Stomach (tissue), 9 donors: ENCODE results near the gene ITGB5. TPM values are rescaled to one million over a fixed set of nuclear protein-coding genes. Genes with fewer than 3 reads are reported as not detected.

ENCODE experiments used
- DNase-seq, 2 donors: peaks; one replicate each; pipeline versions ENCODE4 v3.0.0 to v3.0.0-alpha.2; 2013 to 2019
- H3K27ac ChIP-seq, 5 donors: fragments of 200-600 bp in 4 of 5; sonication (generic) in 4 of 5; one replicate each; pipeline ENCODE4 v1.5.1; 2013 to 2019; ENCODE audit warnings: mild to moderate bottlenecking in 1 of 5, moderate library complexity in 1 of 5
- H3K27me3 ChIP-seq, 3 donors: fragments of 200-600 bp; sonication (generic); one replicate each; pipeline ENCODE4 v1.5.1; 2017 to 2019; ENCODE audit warnings: mixed run types in 1 of 3
- H3K36me3 ChIP-seq, 4 donors: fragments of 200-600 bp; sonication (generic); 1 replicate in 3 of 4; 2 replicates in 1 of 4; pipeline ENCODE4 v1.5.1; 2016 to 2019
- H3K4me1 ChIP-seq, 4 donors: fragments of 200-600 bp; sonication (generic); one replicate each; pipeline ENCODE4 v1.5.1; 2016 to 2019
- H3K4me3 ChIP-seq, 4 donors: fragments of 200-600 bp; sonication (generic) in 3 of 4; one replicate each; pipeline ENCODE4 v1.5.1; 2016 to 2019; ENCODE audit warnings: mild to moderate bottlenecking in 1 of 4
- H3K9me3 ChIP-seq, 4 donors: fragments of 200-600 bp; sonication (generic); one replicate each; pipeline ENCODE4 v1.5.1; 2016 to 2019
- EP300 ChIP-seq: sonication (generic); formaldehyde crosslinking; IDR thresholded peaks from one replicate; pipeline ENCODE4 v1.6.1; 2017; ENCODE audit warnings: antibody characterized with exemption
- POLR2A ChIP-seq, 4 donors: fragments of 450-650 bp; IDR thresholded peaks; one replicate each; pipeline ENCODE4 v1.6.1; 2016; ENCODE audit warnings: antibody characterized with exemption in 4 of 4, control low read depth in 2 of 4, mild to moderate bottlenecking in 1 of 4, moderate library complexity in 1 of 4
- POLR2AphosphoS5 ChIP-seq, 3 donors: sonication (generic); formaldehyde crosslinking; IDR thresholded peaks; one replicate each; pipeline ENCODE4 v1.6.1; 2016; ENCODE audit warnings: antibody characterized with exemption in 3 of 3
- WGBS, 5 donors: extraction: QIAGEN DNeasy Blood & Tissue Kit in 3 of 5; methylation state at CpG; one replicate each; pipeline versions ENCODE4 v1.1.5 to v1.1.7; 2013 to 2018; 5-methylcytosine and 5-hydroxymethylcytosine counted together
- intact Hi-C: fragments of 100-400 bp; cut with DNase I; formaldehyde crosslinking; loops from one replicate; pipeline ENCODE4 v1.15.1; 2023; ENCODE audit warnings: low total_unique reads
- polyA plus RNA-seq, 3 donors: library from polyadenylated mRNA; stranded (reverse); fragments of 200-250 nt; gene quantifications; one replicate each; pipeline ENCODE4 v1.2.3, GENCODE V29; 2013
- total RNA-seq, 5 donors: library from RNA; depleted of rRNA; stranded (reverse); fragments of >200 nt; gene quantifications; one replicate each; pipeline versions ENCODE4 v1.1.0 to v1.2.3, GENCODE V29; 2014 to 2016
- TF ChIP-seq, protein P1 (sequence below), 7 experiments: fragments of 450-650 bp in 4 of 7; fragments of 200-600 bp in 3 of 7; sonication (generic) in 3 of 7; IDR thresholded peaks; one replicate each; pipeline ENCODE4 v1.5.1; 2016 to 2019; ENCODE audit warnings: antibody characterized with exemption in 7 of 7, control low read depth in 2 of 7, mild to moderate bottlenecking in 1 of 7
- donor health status: healthy with polysubstance abuse.
- donor health status: Bipolar disorder and iron deficiency.
- donor health status: healthy.

ITGB5 gene
- total and polyA plus RNA-seq, 8 donors: 8.2 to 205 (median 54.1) TPM

DNA sequence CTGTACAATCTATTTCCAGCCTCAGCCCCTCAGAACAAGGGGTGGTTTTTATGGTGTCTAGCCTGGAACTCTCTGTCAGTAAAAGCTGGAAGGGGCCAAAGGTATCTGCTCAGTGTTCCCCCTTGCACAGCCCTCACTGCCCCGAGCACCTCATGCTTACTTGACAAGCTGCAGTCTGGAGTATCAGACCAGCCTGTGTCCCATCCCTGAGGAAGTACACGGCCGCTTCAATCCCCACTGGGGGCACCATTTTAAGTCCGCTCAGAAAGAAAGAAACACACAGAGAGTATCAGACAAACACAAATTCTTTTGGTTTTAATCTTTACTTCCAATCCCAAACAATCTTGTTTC is 124.5 kb downstream of the ITGB5 start:
- 87 to 95% (median 92%) methylated on average over 4 of the region's 4 CpGs for WGBS, 5 donors
- H3K36me3 ChIP-seq: peaks cover 13 to 52% (median 49%) of the 10 kb centered on the region in 4 donors
- H3K9me3 ChIP-seq: no peaks in the 10 kb centered on the region
- peaks cover 6 to 21% (median 17%) of the 10 kb centered on the region in 4 donors for H3K4me1 ChIP-seq
- intact Hi-C loops: loop anchor here (2.0 kb wide), 1 partner anchor 134 kb away; no protein-coding TSS in a partner anchor
- DNase-seq: no peak
- no peak overlapping the region for H3K4me3 ChIP-seq
- H3K27ac ChIP-seq: peak overlapping the region in 1 of 5 donors; percentile 76
- TF ChIP-seq EP300 (no peak), POLR2AphosphoS5 (IDR thresholded peaks at IDR 0.05) (no peak), POLR2A (IDR thresholded peaks at IDR 0.05) (no peak)
- H3K27me3 ChIP-seq: no peaks in the 10 kb centered on the region

DNA sequence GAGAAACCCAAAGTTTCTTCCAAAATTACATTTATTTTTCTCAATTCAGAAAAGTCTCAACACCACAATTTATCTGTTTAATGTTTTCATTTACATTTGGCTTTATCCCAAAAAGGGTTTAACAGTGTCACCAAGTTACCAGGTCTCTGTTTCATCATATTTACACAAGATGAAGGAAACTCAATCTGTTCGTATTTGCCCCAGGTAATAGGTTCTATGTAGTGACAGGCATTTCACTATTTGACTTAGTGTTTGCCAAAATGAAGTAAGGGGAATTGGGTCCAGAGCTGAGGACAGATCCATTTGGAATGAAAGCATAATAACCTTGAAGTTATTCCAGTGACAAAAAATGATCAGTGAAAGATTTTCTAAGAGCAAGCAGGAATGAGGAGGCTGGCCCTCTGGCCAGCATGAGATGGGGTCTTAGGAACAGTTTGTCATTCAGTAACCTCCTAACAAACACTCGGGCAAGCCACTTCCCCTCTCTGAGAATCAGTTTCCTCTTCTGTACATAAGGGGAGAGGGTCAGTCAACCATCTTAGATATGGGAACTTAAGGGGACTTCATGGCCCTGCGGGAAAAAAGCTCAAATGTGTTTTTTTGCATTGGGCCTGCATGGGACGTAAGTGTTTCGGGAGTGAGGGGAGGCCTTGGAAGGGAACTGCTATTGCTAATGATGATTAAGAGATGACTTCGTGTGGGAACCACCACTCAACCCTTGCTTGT is 125.1 kb downstream of the ITGB5 start:
- no peaks in the 10 kb centered on the region for H3K9me3 ChIP-seq
- H3K27me3 ChIP-seq: no peaks in the 10 kb centered on the region
- 66 to 79% (median 70%) methylated on average over 6 of the region's 6 CpGs for WGBS, 5 donors
- H3K4me3 ChIP-seq: no peak overlapping the region
- DNase-seq: no peak
- H3K27ac ChIP-seq: peak overlapping the region in 4 of 5 donors; percentile 31 to 76 (median 51)
- no peak for TF ChIP-seq EP300
- TF ChIP-seq, protein P1, sequence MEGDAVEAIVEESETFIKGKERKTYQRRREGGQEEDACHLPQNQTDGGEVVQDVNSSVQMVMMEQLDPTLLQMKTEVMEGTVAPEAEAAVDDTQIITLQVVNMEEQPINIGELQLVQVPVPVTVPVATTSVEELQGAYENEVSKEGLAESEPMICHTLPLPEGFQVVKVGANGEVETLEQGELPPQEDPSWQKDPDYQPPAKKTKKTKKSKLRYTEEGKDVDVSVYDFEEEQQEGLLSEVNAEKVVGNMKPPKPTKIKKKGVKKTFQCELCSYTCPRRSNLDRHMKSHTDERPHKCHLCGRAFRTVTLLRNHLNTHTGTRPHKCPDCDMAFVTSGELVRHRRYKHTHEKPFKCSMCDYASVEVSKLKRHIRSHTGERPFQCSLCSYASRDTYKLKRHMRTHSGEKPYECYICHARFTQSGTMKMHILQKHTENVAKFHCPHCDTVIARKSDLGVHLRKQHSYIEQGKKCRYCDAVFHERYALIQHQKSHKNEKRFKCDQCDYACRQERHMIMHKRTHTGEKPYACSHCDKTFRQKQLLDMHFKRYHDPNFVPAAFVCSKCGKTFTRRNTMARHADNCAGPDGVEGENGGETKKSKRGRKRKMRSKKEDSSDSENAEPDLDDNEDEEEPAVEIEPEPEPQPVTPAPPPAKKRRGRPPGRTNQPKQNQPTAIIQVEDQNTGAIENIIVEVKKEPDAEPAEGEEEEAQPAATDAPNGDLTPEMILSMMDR (IDR thresholded peaks at IDR 0.05): no peak
- no peak for TF ChIP-seq POLR2A (IDR thresholded peaks at IDR 0.05)
- no peak for TF ChIP-seq POLR2AphosphoS5 (IDR thresholded peaks at IDR 0.05)
- peaks cover 6 to 21% (median 17%) of the 10 kb centered on the region in 4 donors for H3K4me1 ChIP-seq
- intact Hi-C loops: loop anchor here (2.0 kb wide), 1 partner anchor 135 kb away; no protein-coding TSS in a partner anchor
- peaks cover 9 to 47% (median 45%) of the 10 kb centered on the region in 4 donors for H3K36me3 ChIP-seq

DNA sequence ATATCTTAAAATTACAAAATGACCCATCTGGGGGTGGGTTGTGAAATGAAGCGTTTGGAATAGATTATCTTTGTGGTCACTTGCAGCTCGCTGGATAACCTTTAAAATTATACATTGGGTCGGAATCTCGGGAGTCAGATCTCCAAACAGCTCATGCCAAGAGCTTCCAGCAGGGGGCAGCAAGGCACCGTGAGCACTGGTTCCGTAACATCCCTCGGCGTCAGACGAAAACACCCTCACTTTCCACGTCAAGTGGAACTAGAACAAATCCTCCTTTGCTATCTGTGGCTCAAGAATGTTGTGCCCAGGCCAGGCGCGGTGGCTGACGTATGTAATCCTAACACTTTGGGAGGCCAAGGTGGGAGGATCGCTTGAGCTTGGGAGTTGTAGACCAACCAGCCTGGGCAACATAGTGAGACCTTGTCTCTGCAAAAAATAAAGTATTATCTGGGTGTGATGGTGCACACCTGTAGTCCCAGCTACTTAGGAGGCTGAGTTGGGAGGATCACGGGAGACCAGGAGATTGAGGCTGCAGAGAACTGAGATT is 125.8 kb downstream of the ITGB5 start:
- H3K36me3 ChIP-seq: peaks cover 6 to 39% (median 37%) of the 10 kb centered on the region in 4 donors
- intact Hi-C loops: no loop called here
- H3K4me1 ChIP-seq: peaks cover 6 to 21% (median 17%) of the 10 kb centered on the region in 4 donors
- H3K27ac ChIP-seq: peak overlapping the region in 3 of 5 donors; percentile 32 to 76 (median 70)
- H3K4me3 ChIP-seq: no peak overlapping the region
- WGBS, 5 donors: 5 to 10% (median 7%) methylated on average over 14 to 15 of the region's 15 CpGs
- DNase-seq: peak; percentile 90 to 94
- no peaks in the 10 kb centered on the region for H3K9me3 ChIP-seq
- H3K27me3 ChIP-seq: no peaks in the 10 kb centered on the region
- TF ChIP-seq POLR2AphosphoS5 (IDR thresholded peaks at IDR 0.05): peak in 2 of 3 donors; percentile 84 to 92
- no peak for TF ChIP-seq POLR2A (IDR thresholded peaks at IDR 0.05)
- peak; percentile 89 for TF ChIP-seq EP300
- TF ChIP-seq, protein P1 (IDR thresholded peaks at IDR 0.05): peak in 5 of 7 experiments; percentile 84 to 96 (median 92)

DNA sequence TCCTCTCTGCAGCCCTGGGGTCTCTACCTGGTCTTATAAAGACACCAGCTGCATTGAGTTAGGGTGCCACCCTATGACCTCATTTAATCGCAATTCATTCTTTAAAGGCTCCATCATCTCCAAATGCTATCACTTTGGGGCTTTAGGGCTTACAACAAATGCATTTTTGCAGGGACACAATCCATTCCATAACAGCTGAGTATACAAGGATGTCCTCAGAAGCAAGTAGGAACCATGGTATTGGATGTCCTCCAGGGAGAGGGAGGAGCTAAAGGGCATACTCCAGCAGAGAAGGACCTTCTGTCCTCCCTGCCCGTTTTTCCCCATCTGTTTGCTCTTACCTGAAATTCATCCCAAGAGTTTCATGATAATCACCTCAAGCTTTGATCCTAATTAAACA is 126.6 kb downstream of the ITGB5 start:
- H3K27ac ChIP-seq: peak overlapping the region in 1 of 5 donors; percentile 76
- WGBS, 5 donors: 38 to 46% (median 43%) methylated on average over 2 of the region's 2 CpGs
- peaks cover 6 to 21% (median 17%) of the 10 kb centered on the region in 4 donors for H3K4me1 ChIP-seq
- H3K9me3 ChIP-seq: no peaks in the 10 kb centered on the region
- DNase-seq: peak in 1 of 2 donors; percentile 36
- H3K27me3 ChIP-seq: no peaks in the 10 kb centered on the region
- H3K36me3 ChIP-seq: peaks cover 6 to 32% (median 30%) of the 10 kb centered on the region in 4 donors
- no peak overlapping the region for H3K4me3 ChIP-seq
- TF ChIP-seq POLR2AphosphoS5 (IDR thresholded peaks at IDR 0.05): no peak
- TF ChIP-seq EP300: no peak
- TF ChIP-seq, protein P1 (IDR thresholded peaks at IDR 0.05): no peak
- TF ChIP-seq POLR2A (IDR thresholded peaks at IDR 0.05): no peak
- intact Hi-C loops: no loop called here
